HG03175 (cell line): ENCODE data around the gene PPP1R7.

Experiments used
- ATAC-seq: cut with Tn5 transposase; IDR thresholded peaks from one replicate; pipeline ENCODE4 v1.9.1; 2021; ENCODE audit warnings: mild to moderate bottlenecking, moderate library complexity; ENCODE audit not compliant: unreplicated experiment

The PPP1R7 gene

DNA sequence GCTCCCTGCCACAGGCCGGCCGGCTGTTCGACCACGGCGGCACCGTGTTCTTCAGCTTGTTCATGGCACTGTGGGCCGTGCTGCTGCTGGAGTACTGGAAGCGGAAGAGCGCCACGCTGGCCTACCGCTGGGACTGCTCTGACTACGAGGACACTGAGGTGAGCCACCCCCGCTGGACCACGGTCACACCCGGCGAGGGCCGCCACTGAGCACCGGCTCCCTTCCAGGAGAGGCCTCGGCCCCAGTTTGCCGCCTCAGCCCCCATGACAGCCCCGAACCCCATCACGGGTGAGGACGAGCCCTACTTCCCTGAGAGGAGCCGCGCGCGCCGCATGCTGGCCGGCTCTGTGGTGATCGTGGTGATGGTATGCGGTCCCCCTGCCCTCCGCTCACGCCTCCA is 59.0 kb downstream of the PPP1R7 start:
- ATAC-seq, result no peak

- no peak for ATAC-seq
These were observed 61.0 kb downstream of the PPP1R7 start for GRCh38 chr2:241211276-241211675.

DNA sequence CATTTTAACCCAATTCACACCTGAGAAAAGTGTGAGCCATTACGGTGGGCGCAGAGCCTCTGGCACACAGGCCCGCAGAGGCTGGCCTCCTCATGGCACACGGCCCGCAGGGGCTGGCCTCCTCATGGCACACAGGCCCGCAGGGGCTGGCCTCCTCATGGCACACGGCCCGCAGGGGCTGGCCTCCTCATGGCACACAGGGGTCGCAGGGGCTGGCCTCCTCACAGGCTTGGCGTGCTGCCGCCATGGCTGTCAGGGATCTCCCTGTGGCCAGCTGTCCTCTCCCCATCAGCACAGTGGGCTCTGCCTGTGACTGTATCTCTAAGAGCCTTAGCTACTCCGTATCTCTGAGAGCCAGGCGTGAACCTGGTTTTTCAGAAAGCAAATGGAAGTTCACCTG is 62.8 kb downstream of the PPP1R7 start:
- no peak for ATAC-seq

DNA sequence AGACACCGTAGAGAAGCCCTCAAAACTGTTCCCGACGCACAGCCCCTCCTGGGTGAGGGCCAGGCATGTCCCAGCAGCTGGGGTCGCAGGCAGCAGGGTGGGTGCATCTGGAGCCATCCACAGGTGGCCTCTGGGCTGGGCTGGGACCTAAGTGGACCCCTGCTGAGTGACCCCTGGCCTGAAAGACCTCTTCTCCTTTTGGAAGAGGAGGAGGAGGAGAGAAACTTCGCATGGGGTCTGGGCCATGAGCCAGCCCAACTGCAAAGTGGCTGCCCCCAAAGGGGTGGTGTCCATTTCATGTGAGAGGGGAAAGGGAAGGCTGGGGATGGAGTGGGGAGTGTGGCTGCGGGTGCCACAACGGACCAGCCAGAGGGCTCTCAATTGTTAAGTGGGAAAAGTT is 63.3 kb downstream of the PPP1R7 start:
- ATAC-seq, result no peak

GRCh38 chr2:241214209-241214608 is 63.9 kb downstream of the PPP1R7 start:
- no peak for ATAC-seq

DNA sequence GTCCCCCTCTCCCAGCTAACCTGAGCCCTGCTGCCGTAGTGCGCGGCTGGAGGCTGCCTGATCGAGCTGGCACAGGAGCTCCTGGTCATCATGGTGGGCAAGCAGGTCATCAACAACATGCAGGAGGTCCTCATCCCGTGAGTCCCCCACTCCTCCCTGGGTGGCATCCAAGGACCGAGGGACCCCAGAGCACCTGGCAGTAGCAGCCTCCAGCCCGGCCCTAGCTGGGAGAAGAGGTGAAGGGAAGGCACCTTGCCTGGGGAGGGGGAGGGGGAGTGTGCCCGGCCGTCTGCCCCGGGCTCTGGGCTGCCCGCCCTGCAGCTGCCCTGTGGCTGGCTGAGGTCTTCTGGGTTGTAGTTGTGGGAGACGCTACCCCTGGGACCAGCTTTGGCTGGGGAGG is 64.5 kb downstream of the PPP1R7 start:
- no peak for ATAC-seq

DNA sequence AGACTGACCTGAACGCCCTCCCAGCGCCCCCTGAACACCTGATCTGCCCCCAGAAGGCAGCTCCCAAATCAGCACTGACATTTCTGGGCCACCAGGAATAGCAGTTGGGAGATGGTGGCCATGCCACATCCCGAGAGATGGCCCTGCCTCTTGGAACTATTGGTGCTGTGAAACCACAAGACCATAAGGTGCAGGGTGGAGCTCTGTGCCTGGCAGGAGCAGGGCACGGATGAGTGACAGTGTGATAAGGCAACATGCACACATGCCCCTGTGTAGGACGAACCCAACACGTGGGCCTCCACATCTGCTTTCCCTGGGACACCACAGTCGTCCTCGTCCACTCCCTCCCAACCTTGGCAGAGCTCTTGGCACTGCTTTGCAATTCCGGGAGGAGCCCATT is 65.2 kb downstream of the PPP1R7 start:
- ATAC-seq, result no peak

DNA sequence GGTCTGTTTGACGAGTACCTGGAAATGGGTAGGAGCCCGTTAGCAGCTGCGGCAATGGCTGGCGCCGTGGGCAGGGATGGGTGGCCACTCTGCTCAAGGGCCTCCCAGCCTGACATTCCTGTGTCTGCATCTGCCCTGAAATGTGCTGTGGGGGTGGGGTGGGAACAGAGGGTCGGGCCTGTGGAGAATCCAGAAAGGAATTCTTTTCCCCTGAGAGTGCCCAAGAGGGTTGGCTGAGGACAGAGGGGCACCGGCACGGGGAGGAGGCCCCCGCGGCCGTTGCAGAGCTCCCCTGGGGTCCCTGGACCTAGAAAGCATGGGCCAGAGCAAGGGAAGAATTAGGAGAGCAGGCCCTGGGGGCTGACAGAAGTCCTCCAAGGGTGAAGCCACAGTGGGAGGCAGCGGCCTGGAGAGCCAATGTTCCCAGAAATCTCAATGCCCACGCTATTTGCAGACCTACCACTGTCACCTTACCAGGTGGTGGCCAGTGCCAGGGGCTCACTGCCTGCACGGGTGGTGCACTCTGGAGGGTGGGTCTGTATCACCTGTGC is 66.0 kb downstream of the PPP1R7 start:
- no peak for ATAC-seq

DNA sequence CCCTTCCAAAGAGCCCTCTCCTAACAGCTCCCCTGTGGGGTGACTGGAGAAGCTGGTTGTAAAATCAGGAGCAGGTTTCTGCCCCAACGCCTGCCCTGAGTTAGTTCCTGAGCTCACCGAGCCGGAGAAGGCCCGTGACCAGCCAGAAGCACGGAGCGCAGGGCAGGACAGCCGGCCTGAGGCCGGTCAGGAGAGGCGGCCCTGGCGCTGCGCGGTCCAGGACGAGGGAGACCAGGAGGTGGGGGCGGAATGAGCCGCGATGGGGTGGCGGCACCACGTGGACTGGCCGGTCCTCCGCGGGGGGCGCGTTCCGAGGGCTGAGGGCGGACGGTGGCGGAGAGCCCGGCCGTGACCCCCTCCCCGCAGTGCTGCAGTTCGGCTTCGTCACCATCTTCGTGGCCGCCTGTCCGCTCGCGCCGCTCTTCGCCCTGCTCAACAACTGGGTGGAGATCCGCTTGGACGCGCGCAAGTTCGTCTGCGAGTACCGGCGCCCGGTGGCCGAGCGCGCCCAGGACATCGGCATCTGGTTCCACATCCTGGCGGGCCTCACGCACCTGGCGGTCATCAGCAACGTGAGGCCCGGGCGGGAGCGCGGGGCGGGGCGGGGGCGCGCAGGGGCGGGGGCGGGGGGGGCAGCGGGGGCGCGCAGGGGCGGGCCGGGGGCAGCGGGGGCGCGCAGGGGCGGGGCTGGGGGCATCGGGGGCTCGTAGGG is 67.2 kb downstream of the PPP1R7 start:
- peak; percentile 60 for ATAC-seq

DNA sequence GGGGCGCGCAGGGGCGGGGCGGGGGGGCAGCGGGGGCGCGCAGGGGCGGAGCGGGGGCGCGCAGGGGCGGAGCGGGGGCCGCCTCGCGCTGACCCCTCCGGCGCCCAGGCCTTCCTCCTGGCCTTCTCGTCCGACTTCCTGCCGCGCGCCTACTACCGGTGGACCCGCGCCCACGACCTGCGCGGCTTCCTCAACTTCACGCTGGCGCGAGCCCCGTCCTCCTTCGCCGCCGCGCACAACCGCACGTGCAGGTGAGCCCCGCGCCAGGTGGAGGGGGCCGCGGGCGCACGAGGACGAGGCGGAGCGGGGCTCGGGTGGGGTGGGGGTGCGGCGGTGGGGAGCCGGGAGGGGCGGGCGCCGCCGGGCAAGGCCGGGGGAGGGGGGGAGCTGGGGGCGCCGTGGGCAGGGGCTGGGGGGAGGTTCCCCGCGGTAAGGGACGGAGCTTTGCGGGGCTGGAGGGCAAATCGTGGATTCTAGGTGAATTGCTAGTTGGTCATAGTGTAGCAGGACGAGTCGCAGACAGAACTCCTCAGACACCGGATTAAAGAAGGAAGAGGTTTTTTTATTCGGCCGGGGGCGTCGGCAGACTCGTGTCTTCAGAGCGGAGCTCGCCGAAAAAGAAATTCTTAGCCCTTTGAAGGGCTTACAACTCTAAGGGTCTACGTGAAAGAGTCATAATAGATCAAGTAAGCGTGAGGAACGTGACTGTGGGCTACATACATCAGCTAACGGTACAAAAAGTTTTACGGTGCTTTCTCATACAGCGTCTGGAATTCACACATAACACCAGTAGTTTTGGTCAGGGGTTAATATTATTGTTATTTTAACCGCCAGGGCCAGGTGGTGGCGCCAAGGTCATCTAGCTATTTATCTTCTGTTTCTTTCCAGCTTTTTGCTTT is 68.1 kb downstream of the PPP1R7 start:
- ATAC-seq, result no peak

GRCh38 chr2:241219030-241219382 is 68.7 kb downstream of the PPP1R7 start:
- no peak for ATAC-seq

GRCh38 chr2:241219856-241220356 is 69.6 kb downstream of the PPP1R7 start:
- ATAC-seq, result no peak

- ATAC-seq, result no peak
These were observed 73.1 kb downstream of the PPP1R7 start for GRCh38 chr2:241223211-241224017.

GRCh38 chr2:241224018-241224850 is 74.0 kb downstream of the PPP1R7 start:
- no peak for ATAC-seq

GRCh38 chr2:241224851-241225438 is 74.7 kb downstream of the PPP1R7 start:
- no peak for ATAC-seq

DNA sequence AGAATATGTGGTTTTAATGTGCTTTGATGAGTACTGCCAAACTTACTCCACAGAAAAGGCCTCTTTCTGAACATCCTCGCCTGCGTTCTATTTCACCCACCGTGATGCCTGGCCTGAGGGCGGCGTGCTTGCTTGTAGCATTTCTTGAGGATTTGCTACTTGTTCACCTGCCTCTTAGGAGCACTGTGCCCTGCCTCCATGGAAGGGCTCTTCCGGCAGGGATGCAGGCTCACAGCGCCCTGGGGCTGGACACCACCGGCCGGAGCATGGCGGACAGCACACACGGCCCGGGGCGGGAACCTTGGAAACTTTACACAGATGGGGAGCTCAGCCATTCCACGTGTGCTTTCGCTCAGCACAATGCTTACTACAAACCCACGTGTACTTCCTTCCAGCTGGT is 75.3 kb downstream of the PPP1R7 start:
- ATAC-seq, result no peak

DNA sequence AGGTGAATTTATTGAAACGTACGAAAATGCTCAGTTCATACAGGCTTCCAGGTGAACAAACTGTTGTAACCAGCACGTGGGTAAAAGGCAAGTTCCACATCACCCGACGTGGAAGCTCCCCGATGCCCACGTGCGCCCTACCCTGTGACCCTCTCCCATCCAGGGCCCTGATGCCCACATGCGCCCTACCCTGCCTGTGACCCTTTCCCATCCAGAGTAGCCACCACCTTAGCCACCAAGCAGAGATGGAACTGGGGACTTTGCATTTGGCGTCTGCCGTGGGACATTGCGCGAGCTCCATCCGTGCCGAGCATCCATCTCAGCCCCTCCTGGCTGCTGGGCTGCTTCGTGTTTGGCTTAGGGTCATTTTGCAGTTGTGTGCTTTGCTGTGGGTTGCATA is 75.7 kb downstream of the PPP1R7 start:
- no peak for ATAC-seq

DNA sequence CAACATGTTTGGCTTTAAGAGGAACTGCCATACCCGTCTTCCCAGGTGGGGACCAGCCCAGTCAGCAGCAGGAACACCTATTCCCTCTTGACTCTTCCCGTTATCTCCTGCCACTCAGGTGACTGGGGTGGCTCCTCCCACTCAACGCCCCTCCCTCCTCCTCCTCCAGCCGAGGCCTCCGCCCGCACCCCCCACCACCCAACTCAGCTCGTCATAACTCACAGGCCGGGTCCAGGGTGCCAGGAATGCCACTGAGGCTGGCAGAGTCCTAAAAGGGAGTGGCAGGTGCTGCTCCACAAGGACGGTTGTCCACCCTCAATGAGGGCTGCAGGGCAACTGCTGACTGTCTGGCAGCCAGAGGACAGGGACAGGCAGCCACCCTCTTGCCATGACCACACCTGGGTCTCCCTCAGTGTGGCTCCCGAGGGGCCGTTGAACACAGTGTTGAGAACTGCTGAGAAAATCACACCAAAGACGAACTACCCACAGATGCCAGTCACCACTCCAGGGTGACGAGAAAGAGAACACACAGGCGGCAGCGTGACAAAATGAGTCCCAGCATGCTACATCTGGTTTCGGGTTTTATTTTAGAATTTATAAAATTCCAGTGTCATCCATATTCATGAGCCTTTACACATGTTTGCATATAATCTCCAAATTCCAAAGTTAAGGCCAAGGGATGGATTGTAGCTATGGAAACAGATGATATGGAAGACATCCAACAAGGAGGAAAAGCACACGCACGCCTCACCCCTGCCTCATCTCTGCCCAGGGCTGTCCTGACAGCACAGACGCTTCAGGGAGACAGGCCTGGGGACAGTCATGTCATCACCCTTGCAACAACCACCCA is 76.7 kb downstream of the PPP1R7 start:
- ATAC-seq, result no peak

GRCh38 chr2:241227594-241227993 is 77.3 kb downstream of the PPP1R7 start:
- ATAC-seq, result no peak
